WTC11 (cell line): ENCODE results near the gene FLRT1. TPM values are rescaled to one million over a fixed set of nuclear protein-coding genes. Genes with fewer than 3 reads are reported as not detected.

Source experiments
- ATAC-seq: fragments of 200-7000 bp; cut with Tn5 transposase; 2 replicates; pipeline ENCODE4 v1.10.0; 2021; ENCODE audit warnings: mild to moderate bottlenecking, moderate library complexity
- CTCF ChIA-PET: fragments of 300-600 bp; sonication (Branson Sonifier 250); formaldehyde crosslinking; loops from one replicate; lab custom pipeline; 2021; ENCODE audit warnings: antibody characterized with exemption; lab: Charles Lee
- POLR2A ChIA-PET: fragments of 350-600 bp; sonication (Branson Sonifier 250); formaldehyde crosslinking; loops from one replicate; lab custom pipeline; 2021; ENCODE audit warnings: antibody characterized with exemption; lab: Charles Lee
- DNase-seq: peaks from one replicate; pipeline ENCODE4 v3.0.0; 2021; ENCODE audit warnings: low spot score
- H3K27ac Mint-ChIP-seq: 2 replicates; pipeline ENCODE4 v1.8.0; 2021; ENCODE audit warnings: mixed read lengths
- H3K27me3 Mint-ChIP-seq: 2 replicates; pipeline ENCODE4 v1.8.0; 2021; ENCODE audit warnings: low read depth, mild to moderate bottlenecking, moderate library complexity, mixed read lengths
- H3K36me3 Mint-ChIP-seq: 2 replicates; pipeline ENCODE4 v1.8.0; 2021; ENCODE audit warnings: mixed read lengths
- H3K4me1 Mint-ChIP-seq: 2 replicates; pipeline ENCODE4 v1.8.0; 2022; ENCODE audit warnings: mixed read lengths
- H3K4me3 Mint-ChIP-seq: 2 replicates; pipeline ENCODE4 v1.8.0; 2021; ENCODE audit warnings: mild to moderate bottlenecking, moderate library complexity, mixed read lengths
- H3K9me3 Mint-ChIP-seq: 2 replicates; pipeline ENCODE4 v1.8.0; 2021; ENCODE audit warnings: mixed read lengths
- CBFB ChIP-seq: sonication (generic); formaldehyde crosslinking; IDR thresholded peaks from 2 replicates; pipeline ENCODE4 v1.8.1; 2022; ENCODE audit warnings: mild to moderate bottlenecking, low read depth, missing genetic modification reagents
- CTCF ChIP-seq: fragments of 200-600 bp; IDR thresholded peaks from 2 replicates; pipeline ENCODE4 v1.8.0; 2022; ENCODE audit warnings: antibody characterized with exemption
- E2F4 ChIP-seq: sonication (generic); formaldehyde crosslinking; IDR thresholded peaks from 2 replicates; pipeline ENCODE4 v1.8.1; 2022; ENCODE audit warnings: low read depth, mild to moderate bottlenecking, moderate library complexity, missing genetic modification reagents, borderline replicate concordance
- E2F5 ChIP-seq: sonication (generic); formaldehyde crosslinking; IDR thresholded peaks from 2 replicates; pipeline ENCODE4 v1.8.1; 2022; ENCODE audit warnings: mild to moderate bottlenecking, moderate library complexity, missing genetic modification reagents
- ETV6 ChIP-seq: sonication (generic); formaldehyde crosslinking; IDR thresholded peaks from 2 replicates; pipeline ENCODE4 v1.8.1; 2022; ENCODE audit warnings: mild to moderate bottlenecking, missing genetic modification reagents
- GABPB1 ChIP-seq: sonication (generic); formaldehyde crosslinking; IDR thresholded peaks from 2 replicates; pipeline ENCODE4 v1.8.1; 2023; ENCODE audit warnings: mild to moderate bottlenecking, missing genetic modification reagents
- JAZF1 ChIP-seq: fragments of 250-450 bp; sonication (Bioruptor Pico); IDR thresholded peaks from 2 replicates; pipeline ENCODE4 v1.9.0; 2021; ENCODE audit warnings: moderate library complexity, mild to moderate bottlenecking, inconsistent platforms
- KAT7 ChIP-seq: sonication (generic); formaldehyde crosslinking; IDR thresholded peaks from 2 replicates; pipeline ENCODE4 v1.8.1; 2023; ENCODE audit warnings: missing genetic modification reagents, mild to moderate bottlenecking, borderline replicate concordance
- OVOL2 ChIP-seq: fragments of 250-450 bp; sonication (Bioruptor Pico); IDR thresholded peaks from 2 replicates; pipeline ENCODE4 v1.9.0; 2021; ENCODE audit warnings: mild to moderate bottlenecking, borderline replicate concordance
- PREB ChIP-seq: sonication (generic); formaldehyde crosslinking; IDR thresholded peaks from 2 replicates; pipeline ENCODE4 v1.8.1; 2022; ENCODE audit warnings: mild to moderate bottlenecking, missing genetic modification reagents, moderate library complexity, borderline replicate concordance
- PRRX2 ChIP-seq: fragments of 250-450 bp; sonication (Bioruptor Pico); IDR thresholded peaks from 2 replicates; pipeline ENCODE4 v1.8.0; 2021; ENCODE audit warnings: mild to moderate bottlenecking
- STAT6 ChIP-seq: sonication (generic); formaldehyde crosslinking; conservative IDR thresholded peaks from 2 replicates; pipeline ENCODE4 v1.8.1; 2023; ENCODE audit warnings: mild to moderate bottlenecking, low read depth, missing genetic modification reagents, moderate library complexity
- ZNF232 ChIP-seq: sonication (generic); formaldehyde crosslinking; IDR thresholded peaks from 2 replicates; pipeline ENCODE4 v1.8.0; 2022; ENCODE audit warnings: mild to moderate bottlenecking, missing genetic modification reagents
- ZNF281 ChIP-seq: sonication (generic); formaldehyde crosslinking; IDR thresholded peaks from 2 replicates; pipeline ENCODE4 v1.8.0; 2023; ENCODE audit warnings: mild to moderate bottlenecking, missing genetic modification reagents
- ZNF396 ChIP-seq: fragments of 250-450 bp; sonication (Bioruptor Pico); IDR thresholded peaks from 2 replicates; pipeline ENCODE4 v1.8.0; 2021; ENCODE audit warnings: mild to moderate bottlenecking, moderate library complexity, borderline replicate concordance
- total RNA-seq: library from RNA; stranded (reverse); gene quantifications from 3 replicates; pipeline ENCODE4 v1.2.3, GENCODE V29; 2021

Gene FLRT1
- total RNA-seq, 1 experiment from 2014 or later: 0.20 TPM

- TF ChIP-seq CTCF: no peak
Observed at GRCh38 chr11:64056213-64056785, 20.6 kb downstream of the FLRT1 start (continued).

- no peaks in the 10 kb centered on the region for H3K9me3 Mint-ChIP-seq
- no peak for ATAC-seq
- H3K4me1 Mint-ChIP-seq: peaks cover 38% of the 10 kb centered on the region
- ChIA-PET POLR2A (no interaction called here), CTCF (interaction anchor here (2.6 kb wide), 1 partner anchor 16 kb away, joined by 11 read pairs; no protein-coding TSS in a partner anchor)
- H3K27ac Mint-ChIP-seq: no peak overlapping the region
- no peaks in the 10 kb centered on the region for H3K36me3 Mint-ChIP-seq
- no peak overlapping the region for H3K4me3 Mint-ChIP-seq
- DNase-seq: no peak
- H3K27me3 Mint-ChIP-seq: peaks cover 92% of the 10 kb centered on the region
- TF ChIP-seq E2F5 (CRISPR knock-in tag) (no peak), E2F4 (CRISPR knock-in tag) (no peak), KAT7 (no peak), JAZF1 (CRISPR knock-in tag) (no peak), GABPB1 (CRISPR knock-in tag) (no peak), PREB (CRISPR knock-in tag) (no peak), ZNF232 (CRISPR knock-in tag) (no peak), STAT6 (CRISPR knock-in tag) (no peak), OVOL2 (CRISPR knock-in tag) (no peak)
Observed at GRCh38 chr11:64056861-64057260, 21.1 kb downstream of the FLRT1 start.

GRCh38 chr11:64057890-64058289 is 22.2 kb downstream of the FLRT1 start:
- DNase-seq (no peak), ATAC-seq (no peak)
- CTCF ChIA-PET: interaction anchor here (0.8 kb wide), 1 partner anchor 28 kb away, joined by 3 read pairs; no protein-coding TSS in a partner anchor
- Mint-ChIP-seq H3K36me3 (no peaks in the 10 kb centered on the region), H3K4me1 (peaks cover 32% of the 10 kb centered on the region), H3K9me3 (no peaks in the 10 kb centered on the region), H3K27ac (no peak overlapping the region), H3K27me3 (peaks cover 95% of the 10 kb centered on the region), H3K4me3 (no peak overlapping the region)
- no peak for TF ChIP-seq CBFB (CRISPR knock-in tag)
- no peak for TF ChIP-seq ZNF396 (CRISPR knock-in tag)
- TF ChIP-seq ZNF281 (CRISPR knock-in tag): no peak
- no peak for TF ChIP-seq PRRX2 (CRISPR knock-in tag)
- TF ChIP-seq ETV6 (CRISPR knock-in tag): no peak
- POLR2A ChIA-PET: no interaction called here
